ENCODE measurements around the gene FAF1.
"Not testable (repeated sequence)": the region's sequence is repeated elsewhere in the genome, so short reads cannot be mapped to it uniquely, and the experiment has no call there.

The FAF1 gene

DNA sequence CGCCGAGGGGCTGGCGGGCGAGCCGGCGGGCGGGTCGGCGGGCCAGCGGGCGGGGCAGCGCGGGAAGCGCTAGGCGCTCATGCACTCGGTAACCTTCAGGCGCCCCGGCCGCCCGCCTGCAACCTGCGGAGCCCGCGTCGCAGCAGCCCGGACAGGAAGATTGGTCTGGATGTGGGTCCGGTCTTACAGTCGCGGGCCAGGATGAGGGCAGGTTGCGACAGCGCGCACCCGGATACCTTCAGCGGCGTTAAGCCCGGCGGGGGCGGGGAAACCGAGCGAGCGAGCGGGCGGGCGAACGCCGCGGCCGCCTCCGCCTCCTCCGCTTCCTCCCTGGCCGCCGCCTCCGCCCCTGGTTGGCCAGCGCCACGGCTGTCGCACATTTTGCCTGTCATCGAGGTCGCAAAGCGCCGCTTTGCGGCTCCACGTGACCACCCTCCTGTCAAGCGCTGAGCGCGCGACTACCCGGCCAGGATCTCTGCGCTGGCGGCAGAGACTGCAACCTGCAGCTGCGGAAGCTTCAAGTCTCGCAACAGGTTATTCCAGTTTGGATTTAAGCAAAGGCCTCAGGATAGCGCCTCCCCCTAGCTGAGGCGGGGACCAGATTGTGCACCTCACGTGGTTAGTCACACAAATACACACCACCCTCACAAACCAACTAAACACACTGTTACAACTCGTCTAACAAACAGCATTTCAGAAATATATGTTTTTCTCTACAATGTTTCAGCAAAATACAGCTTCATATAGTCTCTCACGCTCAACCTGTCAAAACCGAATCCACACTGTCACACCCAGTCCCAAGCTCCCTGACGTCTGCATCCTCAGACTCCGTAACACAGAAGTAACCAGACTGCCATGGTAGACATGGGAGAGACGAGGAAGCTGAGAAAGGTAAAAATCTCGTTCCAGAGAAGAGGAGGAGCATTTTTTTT, at the start of gene FAF1:
Gene FAF1, minus strand, starts transcription at position 355 of the 932 bp plus-strand sequence. CDS start 456 bp downstream, outside the sequence.
- DNase-seq, result peak; percentile 95 to 96

DNA sequence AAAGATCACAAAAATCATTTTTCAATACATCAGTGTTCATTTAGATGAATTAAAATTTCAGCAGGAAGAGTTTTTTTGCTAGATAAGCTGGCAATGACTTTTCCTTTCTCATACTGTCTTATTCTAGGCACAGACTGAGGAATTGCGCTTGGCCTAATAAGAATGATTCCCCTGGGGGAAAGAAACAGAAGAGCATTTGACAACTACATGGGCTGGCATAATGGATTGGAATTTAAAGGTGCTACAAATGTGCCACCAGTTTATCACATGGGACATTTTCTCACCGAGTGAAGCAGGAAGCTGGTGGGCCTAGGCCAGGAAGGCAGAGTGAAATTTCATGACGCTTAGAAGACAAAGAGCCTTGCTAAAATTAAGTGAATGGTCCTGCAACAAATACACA, 49.3 kb upstream of the FAF1 start:
- no peak for DNase-seq

DNA sequence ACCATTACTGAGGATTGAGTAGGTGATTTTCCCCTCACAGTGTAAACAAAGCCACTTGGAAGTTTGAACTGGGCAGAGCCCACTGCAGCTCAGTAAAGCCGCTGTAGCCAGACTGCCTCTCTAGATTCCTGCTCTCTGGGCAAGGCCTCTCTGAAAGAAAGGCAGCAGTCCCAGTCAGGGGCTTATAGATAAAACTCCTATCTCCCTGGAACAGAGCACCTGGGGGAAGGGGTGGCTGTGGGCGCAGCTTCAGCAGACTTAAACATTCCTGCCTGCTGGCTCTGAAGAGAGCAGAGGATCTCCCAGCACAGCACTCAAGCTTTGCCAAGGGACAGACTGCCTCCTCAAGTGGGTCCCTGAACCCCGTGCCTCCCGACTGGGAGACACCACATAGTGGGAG, 45.5 kb upstream of the FAF1 start:
- not testable (repeated sequence) for DNase-seq

DNA sequence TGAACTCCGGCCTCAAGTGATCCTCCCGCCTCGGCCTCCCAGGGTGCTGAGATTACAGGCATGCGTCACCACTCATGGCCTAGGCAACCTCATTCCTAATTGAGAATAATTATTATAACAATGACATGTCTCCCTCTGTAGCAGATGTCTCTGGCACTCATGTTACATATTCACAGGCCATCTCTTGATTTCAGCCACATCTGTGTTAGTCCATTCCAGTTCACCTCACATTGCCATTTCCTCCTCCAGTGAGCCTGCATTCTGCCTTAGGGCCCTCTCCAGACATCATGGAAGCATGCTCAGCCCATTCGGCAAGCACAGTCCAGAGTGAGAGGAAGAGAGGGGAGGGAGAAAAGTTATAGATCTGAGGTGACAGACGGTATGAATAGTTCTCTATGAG, 42.4 kb upstream of the FAF1 start:
- no peak for DNase-seq

DNA sequence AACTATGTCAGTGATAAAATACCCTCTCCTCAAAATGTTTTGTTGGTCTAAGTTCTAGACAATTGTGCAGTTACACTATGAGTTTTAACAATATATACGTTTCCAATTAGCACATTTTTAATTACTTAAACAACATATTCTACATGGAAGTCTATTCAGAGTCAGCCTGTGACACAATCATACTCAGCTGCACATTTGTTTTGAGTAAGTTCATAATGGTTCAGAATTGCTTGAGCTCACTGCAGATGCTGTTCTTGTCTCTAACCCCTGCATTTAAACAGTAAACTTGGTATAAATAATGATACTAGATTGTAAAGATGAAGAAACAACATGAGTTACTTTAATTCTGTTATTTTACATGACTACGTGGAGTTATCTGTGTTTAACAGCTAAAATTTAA, 40.6 kb upstream of the FAF1 start:
- DNase-seq, result no peak

DNA sequence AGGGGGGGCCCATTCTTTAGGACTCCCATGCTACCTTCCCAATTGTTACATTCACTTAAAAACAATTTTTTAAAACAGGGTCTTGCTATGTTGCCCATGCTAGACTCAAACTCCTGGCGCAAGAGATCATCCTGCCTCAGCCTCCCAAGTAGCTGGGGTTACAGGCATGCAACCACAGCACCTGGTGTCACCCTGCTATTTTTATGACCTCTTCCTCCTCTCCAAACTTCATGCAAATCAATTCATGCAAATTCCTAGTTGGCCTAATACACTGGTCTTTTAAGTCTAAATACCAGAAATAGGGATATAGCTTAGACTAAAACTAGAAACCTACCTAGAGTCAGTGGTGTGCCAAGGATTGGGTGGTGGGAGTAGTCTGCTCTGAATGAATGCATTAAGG, 40.1 kb upstream of the FAF1 start:
- no peak for DNase-seq

DNA sequence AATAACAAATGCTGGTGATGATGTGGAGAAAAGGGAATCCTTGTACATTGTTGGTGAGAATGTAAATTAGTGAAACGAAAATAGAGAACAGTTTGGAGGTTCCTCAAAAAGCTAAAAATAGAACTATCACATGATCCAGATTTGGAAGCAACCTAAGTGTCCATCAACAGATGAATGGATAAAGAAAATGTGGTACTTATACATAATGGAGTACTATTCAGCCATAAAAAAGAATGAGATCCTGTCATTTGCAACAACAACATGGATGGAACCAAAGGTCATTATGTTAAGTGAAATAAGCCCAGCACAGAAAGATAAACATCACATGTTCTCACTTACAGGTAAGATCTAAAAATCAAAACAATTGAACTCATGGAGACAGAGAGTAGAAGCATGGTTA, 39.3 kb upstream of the FAF1 start:
- DNase-seq, result not testable (repeated sequence)

DNA sequence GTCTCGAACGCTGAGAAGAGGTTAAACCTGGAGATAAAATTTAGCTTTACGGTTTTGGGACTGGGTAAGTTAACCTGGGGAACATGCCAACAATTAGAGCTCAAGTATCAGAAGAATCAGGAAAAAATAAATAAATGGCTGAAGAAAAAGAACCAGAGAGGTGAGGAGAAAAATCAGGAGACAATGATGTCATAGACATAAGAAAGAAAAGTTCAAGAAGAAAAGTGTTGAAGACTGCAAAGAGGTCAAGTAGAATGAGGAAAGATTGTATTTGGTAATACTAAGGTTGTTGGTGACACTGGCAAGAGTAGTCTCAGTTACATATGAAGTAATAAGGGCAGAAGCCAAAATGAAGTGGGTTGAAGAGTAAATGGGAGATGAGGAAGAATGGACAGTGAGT, 36.0 kb upstream of the FAF1 start:
- DNase-seq, result no peak

DNA sequence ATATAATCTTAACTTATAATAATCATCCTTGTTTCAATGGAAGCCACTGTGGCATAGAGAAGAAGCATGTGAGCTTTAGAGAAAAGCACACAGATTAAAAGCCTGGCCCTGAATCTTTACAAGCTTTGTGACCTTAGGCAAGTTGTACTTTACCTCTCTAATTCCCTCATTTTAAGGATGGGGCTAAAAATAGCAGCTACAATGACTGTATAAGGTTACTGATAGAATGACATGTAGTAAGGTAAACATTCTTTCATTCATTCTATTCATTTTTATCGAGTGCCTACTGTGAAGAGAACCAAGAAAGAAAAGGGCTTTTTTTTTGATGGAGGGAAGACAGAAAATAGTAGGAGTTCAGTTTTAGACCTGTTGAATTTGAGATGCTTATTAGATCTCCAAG, 35.6 kb upstream of the FAF1 start:
- no peak for DNase-seq

DNA sequence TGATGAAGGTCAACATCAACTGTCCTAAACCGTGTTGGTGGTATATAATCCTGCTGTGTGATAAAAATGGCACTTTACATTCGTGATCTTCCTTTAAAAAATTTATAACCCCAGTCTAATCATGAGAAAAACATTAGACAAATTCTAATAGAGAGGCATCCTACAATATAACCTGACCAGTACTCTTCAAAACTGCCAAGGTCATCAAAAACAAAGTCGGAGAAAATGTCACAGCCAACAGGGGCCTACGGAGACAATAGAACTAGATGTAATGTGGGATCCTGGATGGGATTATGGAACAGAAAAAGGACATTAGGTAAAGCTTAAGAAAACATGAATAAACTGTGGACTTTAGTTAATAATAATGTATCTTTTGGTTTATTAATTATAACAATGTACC, 34.9 kb upstream of the FAF1 start:
- no peak for DNase-seq

DNA sequence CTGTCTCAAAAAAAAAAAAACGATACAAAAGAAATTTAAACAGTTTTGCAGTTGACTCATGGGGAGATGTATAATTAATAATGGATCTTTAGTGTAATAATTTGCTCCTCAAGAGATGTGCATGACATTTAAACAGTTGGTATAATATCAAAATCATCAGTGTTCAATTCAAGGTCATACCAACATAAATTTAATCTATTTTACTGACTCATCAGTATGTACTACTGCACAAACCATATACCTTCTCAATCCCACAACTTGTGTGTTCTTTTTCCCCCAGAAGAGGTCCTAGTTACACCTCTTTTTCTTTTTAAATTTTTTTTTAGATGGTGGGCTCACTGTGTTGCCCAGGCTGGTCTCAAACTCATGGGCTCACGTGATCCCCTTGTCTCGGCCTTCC, 33.6 kb upstream of the FAF1 start:
- no peak for DNase-seq

DNA sequence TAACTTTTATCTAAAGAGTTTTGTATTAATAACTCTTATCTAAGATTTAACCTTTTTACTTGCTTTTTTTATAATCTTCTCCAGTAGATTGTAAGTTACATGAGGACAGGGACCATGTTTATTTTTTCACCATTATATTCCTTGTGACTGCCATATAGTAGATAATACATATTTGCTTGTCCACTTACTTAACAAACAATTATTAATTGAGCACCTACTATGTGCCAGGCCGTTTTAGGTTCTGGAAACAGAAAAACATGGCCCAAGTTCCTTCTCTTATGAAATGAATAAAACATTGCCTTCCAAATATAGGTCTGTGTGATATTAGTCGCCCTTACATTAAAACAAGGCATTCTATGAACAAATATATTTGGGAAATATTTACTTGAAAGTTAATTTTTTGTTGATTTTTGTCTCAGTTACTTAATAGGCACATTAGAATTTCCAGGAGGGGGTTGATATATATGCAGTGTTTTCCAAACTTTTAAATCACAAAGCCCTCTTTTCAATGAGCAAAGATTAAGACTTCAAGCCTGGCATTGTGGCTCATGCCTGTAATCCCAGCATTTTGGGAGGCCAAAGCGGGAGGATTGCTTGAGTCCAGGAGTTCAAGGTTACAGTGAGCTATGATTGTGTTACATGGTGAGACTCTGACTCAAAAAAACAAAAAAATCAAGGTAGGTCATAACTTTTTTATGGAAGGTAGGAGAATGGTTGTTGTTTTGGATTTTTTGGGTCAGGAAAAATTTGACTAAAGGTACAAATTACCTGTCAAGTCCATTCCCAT, 32.7 kb upstream of the FAF1 start:
- no peak for DNase-seq

DNA sequence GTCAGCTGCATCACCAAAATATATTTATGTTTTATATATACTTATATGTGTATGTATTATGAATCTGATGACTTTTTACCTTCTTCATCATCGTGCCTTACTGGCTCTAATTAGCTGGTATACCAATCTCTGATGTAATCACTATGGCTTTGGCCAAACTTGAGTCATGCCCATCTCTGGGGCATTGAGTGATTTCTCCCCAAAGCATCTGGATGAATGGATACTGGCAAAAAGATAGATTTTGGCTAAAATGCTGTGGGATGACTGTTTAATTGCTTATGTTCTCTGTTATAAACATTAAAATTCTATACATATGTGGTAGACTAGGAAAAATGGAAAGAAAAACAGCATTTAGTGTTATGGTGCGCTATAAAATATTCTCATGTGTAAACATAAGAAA, 29.6 kb upstream of the FAF1 start:
- DNase-seq, result no peak

DNA sequence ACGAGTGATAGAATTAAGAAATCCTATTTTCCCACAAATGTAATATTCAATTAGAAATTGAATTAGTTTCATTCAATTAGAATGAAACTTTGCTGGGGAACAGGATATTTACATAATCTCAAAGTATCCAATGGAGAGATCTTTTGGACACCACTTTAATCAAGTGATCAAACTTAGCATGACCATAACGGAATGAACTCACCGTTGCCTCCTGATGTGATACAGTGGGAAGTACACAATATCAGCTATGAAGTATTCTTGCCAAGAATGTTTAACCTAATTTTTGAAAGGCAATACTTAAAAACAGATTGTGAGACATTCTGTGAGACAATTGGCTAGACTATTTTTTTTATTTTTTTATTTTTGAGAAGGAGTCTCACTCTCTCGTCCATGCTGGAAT, 26.6 kb upstream of the FAF1 start:
- no peak for DNase-seq

DNA sequence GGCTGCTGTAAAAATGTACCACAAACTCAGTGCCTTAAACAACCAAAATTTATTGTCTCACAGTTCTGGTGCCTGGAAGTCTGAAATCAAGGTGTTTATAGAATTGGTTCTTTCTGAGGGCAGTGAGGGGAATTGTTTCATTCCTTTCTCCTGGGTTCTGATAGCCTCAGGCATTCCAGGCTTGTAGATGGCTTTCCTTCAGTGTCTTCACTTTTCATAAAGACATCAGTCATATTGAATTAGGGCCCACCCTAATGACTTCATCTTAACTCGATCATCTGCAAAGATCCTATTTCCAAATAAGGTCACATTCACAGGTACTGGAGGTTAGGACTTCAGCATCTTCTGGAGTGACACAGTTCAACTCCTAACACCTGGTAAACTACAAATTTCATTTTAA, 25.0 kb upstream of the FAF1 start:
- no peak for DNase-seq

DNA sequence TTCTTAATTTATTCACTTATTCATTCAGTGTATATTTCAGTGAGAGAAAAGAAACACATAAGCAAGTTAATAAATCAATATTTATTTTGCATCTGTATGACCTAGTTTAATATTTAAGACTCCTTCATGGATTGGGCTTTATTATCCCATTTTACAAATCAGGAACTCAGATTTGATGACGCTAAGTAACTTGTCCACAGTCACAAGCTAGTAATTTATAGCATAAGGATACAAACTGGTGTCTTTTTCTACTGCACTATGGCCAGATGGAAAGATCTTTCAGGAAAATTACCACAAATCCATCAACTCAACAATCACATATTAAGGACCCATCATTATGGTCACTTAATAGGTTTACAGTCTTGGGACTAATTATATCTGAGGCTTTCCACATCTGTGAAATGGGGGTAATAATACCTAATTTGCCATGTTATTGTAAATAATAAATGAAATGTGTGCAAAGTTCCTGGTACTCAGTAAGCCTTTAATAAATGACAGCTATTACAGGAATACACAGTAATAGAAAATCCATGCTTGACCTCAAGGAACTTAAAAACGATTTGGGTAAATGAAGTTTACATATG, 23.2 kb upstream of the FAF1 start:
- DNase-seq, result no peak

DNA sequence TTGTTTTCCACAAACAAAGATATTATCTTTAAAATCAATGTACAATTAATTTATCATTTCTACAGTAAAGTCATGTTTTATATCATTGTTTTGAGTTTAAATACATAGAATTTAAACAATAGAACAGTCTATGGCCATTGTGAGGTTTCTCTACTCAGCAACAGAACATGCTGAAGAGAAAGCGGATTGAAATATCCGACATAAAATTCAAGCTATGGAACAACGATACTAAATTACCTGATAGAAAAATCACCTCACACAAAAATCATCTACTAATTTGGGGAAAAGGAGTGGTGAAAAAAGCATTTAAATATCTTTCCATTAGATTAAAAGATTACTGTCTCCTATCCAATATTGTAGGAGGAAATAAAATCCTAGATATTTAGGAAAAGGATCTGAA, 22.5 kb upstream of the FAF1 start:
- no peak for DNase-seq

DNA sequence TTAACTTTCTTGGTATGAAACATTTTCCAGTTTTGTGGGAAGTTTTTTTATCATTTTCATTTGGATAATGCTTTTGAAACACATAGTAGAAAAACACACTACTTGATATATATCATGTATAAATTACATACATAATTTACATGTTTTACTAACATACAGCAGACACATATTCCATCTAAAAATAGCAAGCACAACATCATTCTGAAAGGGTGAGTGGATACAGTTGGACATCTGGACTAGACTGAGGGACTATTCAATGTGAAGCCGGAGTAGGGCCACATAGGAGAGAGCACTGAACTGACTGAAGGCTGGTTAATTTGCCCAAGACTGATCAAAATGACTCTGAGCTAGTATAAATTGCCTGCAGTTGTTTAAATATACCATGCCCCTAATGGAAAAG, 21.7 kb upstream of the FAF1 start:
- DNase-seq, result no peak

DNA sequence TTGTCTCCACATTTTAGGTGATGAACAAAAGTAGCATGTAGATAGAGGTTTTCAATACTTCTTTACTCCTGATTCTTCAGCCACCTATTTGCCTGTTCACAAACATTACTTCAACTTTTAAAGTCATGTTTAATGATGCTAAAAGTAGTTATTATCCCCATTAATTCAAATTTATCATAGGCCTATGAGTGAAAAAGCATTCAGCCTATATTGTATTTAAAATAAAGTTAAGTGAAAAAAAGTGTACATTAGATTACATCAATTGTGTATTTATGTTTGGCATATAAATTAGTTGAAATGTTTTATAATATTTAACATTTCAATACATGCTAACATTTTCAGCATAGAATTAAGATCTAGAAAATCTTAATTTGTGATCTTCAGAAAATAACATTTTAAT, 20.4 kb upstream of the FAF1 start:
- DNase-seq, result no peak

DNA sequence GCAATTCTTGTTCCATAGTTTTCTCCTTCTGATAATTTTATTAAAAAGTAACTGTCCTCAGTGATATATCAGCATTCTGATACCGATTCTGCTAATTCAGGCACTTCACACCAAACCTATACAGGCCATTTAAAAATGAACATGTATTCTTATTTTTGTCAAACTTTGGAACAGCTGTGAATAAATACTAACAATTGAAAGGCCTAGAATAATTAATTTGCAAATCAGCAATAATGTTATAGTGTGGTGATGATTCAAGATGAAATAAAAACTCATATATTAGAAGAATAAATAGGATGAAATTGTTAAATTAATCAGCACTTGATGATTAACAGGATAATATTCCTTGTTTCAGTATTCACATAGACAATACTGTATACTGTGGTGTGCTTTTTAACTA, 19.9 kb upstream of the FAF1 start:
- no peak for DNase-seq

DNA sequence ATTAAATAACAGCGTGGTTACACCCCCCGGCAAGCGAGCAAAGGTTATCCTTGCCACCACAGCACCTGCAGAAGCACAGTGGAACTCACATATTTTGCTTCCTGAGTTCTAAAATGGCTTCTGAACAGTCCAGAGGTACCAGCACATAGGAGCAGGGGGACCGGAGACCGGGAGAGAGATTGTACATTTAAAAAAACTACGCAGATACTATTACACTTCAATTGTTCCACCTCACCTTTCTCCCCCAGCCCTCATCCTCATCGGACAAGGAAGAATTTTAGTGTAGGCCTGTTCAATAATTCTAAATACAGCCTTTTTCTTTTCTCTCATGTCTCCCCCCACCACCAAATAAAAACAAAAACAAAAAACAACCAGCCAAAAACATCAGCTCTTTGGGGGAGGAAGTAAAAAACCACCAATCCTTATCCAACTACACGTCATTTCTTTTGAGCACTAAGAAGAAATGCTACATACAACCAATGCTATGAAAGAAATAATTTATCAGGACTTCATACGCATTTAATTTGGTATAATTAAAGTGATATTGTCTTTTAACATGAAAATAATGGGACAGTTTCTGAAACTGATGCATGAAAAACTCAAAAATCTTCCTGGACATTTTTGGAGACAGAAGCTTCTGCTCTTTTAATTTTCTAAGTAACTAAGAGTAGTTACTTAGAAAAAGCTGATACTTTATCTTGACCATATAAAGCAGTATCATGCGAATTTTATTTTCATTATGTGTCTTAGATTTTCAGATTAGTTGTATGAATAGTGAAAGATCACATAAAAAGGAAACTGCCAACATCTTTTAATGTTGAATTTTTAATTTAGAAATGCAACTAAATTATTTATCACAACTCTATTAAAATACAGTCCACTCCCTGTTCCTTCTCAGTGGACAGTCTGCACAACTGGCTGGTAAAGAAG, 19.1 kb upstream of the FAF1 start:
- no peak for DNase-seq

DNA sequence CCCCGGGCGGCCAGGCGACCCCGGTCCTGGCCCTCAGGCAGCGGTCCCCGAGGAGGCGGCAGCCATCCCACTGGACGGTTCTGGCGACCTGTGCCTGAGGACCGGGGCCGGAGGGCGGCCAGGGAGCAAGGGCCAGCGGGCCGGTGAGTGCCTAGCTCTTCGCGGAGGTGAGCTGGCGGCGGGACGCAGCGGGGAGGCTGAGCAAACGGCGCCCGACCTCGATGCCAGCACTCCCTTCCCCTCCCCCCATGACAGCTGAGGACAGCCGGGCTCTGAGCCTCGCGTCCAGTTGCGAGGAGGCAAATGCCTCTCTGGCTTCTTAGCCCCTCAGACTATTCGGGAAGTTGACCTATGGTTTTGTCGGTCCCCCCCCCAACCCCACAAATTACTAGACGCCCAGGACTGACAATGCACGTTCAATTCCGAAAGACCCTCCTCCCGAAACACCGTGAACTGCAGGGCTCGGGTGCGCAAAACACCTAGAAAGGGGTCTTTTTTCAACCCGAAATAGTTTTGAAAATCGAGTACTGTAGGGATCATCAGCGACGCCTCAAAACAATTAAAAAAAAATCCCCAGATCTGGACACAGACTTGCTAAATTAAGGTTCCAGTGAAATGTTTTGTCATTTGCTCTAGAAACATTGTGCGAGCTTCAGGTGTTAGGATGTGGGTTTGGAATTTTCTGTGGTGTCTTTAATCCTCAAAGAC, 18.2 kb upstream of the FAF1 start:
- DNase-seq, result peak; percentile 25 to 26

Measured in activated CD4-positive, alpha-beta T cell treated with anti-CD3 and anti-CD28 coated beads for 4 hours (primary cell).